RWPE2 (cell line): ENCODE results near the gene AHNAK.
"Not testable (repeated sequence)": the region's sequence is repeated elsewhere in the genome, so short reads cannot be mapped to it uniquely, and the experiment has no call there.

Source experiments
- ATAC-seq: fragments of 200-7000 bp; cut with Tn5 transposase; 3 replicates; pipeline ENCODE4 v1.9.1; 2021; ENCODE audit warnings: low read depth
- DNase-seq: peaks from one replicate; pipeline ENCODE4 v3.0.0-alpha.2; 2020; ENCODE audit warnings: low spot score
- H3K27ac ChIP-seq: fragments of 450-650 bp; 2 replicates; pipeline ENCODE4 v1.5.1; 2017; ENCODE audit warnings: mild to moderate bottlenecking; ENCODE audit not compliant: poor library complexity, severe bottlenecking
- H3K27me3 ChIP-seq: fragments of 250-450 bp; sonication (Bioruptor Pico); 2 replicates; pipeline ENCODE4 v1.5.1; 2021; ENCODE audit warnings: mild to moderate bottlenecking, moderate library complexity; ENCODE audit not compliant: insufficient read depth, poor library complexity, severe bottlenecking
- H3K36me3 ChIP-seq: fragments of 250-450 bp; sonication (Bioruptor Pico); 2 replicates; pipeline ENCODE4 v1.5.1; 2020; ENCODE audit warnings: low read depth, mild to moderate bottlenecking, moderate library complexity
- H3K4me1 ChIP-seq: fragments of 250-450 bp; sonication (Bioruptor Pico); 2 replicates; pipeline ENCODE4 v1.5.1; 2021; ENCODE audit warnings: mild to moderate bottlenecking, moderate library complexity; ENCODE audit not compliant: insufficient read depth, poor library complexity, severe bottlenecking
- H3K4me3 ChIP-seq: fragments of 250-450 bp; sonication (Bioruptor Pico); 2 replicates; pipeline ENCODE4 v1.5.1; 2021; ENCODE audit warnings: mild to moderate bottlenecking, moderate library complexity; ENCODE audit not compliant: severe bottlenecking
- H3K9me3 ChIP-seq: fragments of 250-450 bp; sonication (Bioruptor Pico); 2 replicates; pipeline ENCODE4 v1.5.1; 2021; ENCODE audit warnings: mild to moderate bottlenecking, moderate library complexity; ENCODE audit not compliant: severe bottlenecking
- CTCF ChIP-seq: fragments of 450-650 bp; IDR thresholded peaks from one replicate; pipeline ENCODE4 v1.5.1; 2017; ENCODE audit warnings: mild to moderate bottlenecking, moderate library complexity; ENCODE audit not compliant: poor library complexity, severe bottlenecking

Gene AHNAK

GRCh38 chr11:62592146-62592815 lies 45.7 kb upstream of the AHNAK start:
- Histone ChIP-seq H3K9me3 (no peaks in the 10 kb centered on the region), H3K4me1 (peaks cover 4% of the 10 kb centered on the region), H3K27ac (peak overlapping the region; percentile 63), H3K36me3 (peaks cover 69% of the 10 kb centered on the region), H3K4me3 (peak overlapping the region; percentile 58), H3K27me3 (no peaks in the 10 kb centered on the region)
- TF ChIP-seq CTCF: no peak
- DNase-seq (no peak), ATAC-seq (peak; percentile 10; the same call in 2 of the 3 replicates)

DNA sequence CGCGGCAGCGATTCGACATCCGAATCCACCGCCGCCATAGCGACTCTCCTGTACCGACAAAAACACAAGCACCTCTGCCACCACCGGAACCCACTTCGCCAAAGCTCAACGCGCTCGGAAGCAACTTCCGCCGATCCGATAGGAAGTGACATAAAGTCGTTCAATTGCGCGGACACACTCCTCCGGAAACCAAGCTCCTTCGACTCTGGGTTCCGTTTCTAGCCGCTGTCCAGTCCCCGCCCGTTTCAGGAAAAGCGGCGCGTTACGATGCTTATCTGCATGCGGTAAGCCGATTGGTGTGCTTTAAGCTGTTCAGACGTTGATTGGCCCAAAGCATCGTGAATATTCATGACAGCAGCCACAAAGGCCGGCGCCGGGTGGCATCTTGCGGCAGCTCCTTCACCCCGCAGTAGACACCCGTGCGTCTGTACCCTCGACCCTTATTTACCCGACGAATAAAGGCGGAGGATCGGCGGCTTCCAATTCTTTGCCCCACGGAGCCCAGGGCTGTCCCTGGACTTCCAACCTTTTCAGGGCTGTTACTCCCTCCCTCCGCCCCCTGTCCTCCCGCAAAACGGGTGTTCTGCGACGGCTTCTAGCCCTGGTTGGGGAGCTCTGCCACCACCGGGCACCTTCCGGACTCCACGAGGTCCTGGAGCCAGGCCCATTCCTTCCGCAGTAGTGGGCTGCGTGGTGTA lies 45.0 kb upstream of the AHNAK start, which contains the start of gene TUT1:
TUT1 (minus strand) TSS at position 76 of the 698 bp plus-strand sequence; CDS start at position 38, 38 bp downstream.
- peak; percentile 95 for DNase-seq
- peak; percentile 18 for TF ChIP-seq CTCF
- Histone ChIP-seq H3K27me3 (no peaks in the 10 kb centered on the region), H3K27ac (peak within 1 kb of the TSS; percentile 63), H3K9me3 (no peaks in the 10 kb centered on the region), H3K4me3 (peak within 1 kb of the TSS; percentile 58), H3K4me1 (peaks cover 4% of the 10 kb centered on the region), H3K36me3 (peaks cover 69% of the 10 kb centered on the region)
- ATAC-seq: peak; percentile 94

DNA sequence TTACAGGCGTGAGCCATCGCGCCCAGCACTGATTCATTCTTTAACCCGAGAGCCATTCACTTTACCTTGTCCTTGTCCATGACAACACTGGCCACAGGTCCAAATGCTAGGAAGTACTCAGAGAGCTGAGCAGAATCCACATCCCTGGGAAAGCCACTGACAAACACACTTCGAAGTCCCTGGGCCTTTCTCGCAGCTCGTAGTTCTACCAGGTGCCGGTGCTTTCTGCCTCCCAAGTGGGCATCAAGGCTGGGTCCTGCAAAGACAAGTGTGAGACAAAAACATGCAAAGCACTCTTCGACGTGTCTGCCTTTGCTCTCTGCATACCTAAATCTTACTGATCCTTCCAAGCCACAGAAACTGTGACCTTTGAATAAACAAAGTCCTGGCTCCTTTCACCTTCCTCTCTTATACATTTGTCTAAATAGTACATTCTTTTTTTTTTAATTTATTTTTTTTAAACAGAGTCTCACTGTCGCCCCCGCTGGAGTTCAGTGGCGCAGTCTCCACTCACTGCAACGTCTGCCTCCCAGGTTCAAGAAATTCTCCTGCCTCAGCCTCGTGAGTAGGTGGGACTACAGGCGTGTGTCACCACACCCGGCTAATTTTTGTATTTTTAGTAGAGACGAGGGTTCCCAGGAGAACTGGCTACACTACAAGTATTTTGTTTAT lies 42.5 kb upstream of the AHNAK start:
- H3K36me3 ChIP-seq: peaks cover 66% of the 10 kb centered on the region
- peak; percentile 43 for TF ChIP-seq CTCF
- H3K4me1 ChIP-seq: peaks cover 4% of the 10 kb centered on the region
- no peaks in the 10 kb centered on the region for H3K9me3 ChIP-seq
- ATAC-seq (no peak), DNase-seq (no peak)
- no peak overlapping the region for H3K4me3 ChIP-seq
- H3K27ac ChIP-seq: no peak overlapping the region
- no peaks in the 10 kb centered on the region for H3K27me3 ChIP-seq

- DNase-seq, ATAC-seq, H3K4me1 ChIP-seq, H3K4me3 ChIP-seq, H3K27me3 ChIP-seq, H3K9me3 ChIP-seq, H3K27ac ChIP-seq: not testable (repeated sequence)
- H3K36me3 ChIP-seq: peaks cover 71% of the 10 kb centered on the region
Observed at GRCh38 chr11:62585356-62585755, 38.8 kb upstream of the AHNAK start.

DNA sequence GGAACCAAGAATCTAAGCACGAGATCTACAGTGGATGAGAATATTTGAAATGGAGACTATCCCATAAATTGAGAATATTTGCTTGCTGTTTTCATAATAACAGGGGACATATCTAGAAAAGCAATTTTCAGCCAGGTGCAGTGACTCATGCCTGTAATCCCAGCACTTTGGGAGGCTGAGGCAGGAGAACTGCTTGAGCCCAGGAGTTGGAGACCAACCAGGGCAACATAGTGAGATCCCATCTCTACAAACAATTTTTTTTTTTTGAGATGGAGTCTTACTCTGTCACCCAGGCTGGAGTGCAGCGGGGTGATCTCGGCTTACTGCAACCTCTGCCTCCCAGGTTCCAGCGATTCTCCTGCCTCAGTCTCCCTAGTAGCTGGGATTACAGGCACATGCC lies 35.1 kb upstream of the AHNAK start:
- not testable (repeated sequence) for H3K27ac ChIP-seq, DNase-seq, ATAC-seq, H3K27me3 ChIP-seq, H3K9me3 ChIP-seq, H3K4me1 ChIP-seq, H3K4me3 ChIP-seq
- H3K36me3 ChIP-seq: peaks cover 56% of the 10 kb centered on the region
